Measurements from ENCODE around the gene HUS1. TPM values are rescaled to one million over a fixed set of nuclear protein-coding genes. Genes with fewer than 3 reads are reported as not detected.

HUS1 gene
- total and polyA plus RNA-seq, 2 of the 8 experiments (the other 6 are each of a cell fraction or from before 2014, with no cell fraction given): 15.0 to 33.0 TPM

- TF ChIP-seq E2F6 (IDR thresholded peaks at IDR 0.05) (no peak), BCL11A (IDR thresholded peaks at IDR 0.05; ENCODE audit: low read depth in 2 of 2, low read length in 2 of 2) (no peak), CHD2 (IDR thresholded peaks at IDR 0.05; ENCODE audit: low read length) (no peak), SUZ12 (IDR thresholded peaks at IDR 0.05; ENCODE audit: low read length) (no peak)
Measured at GRCh38 chr7:47949703-47950102, 29.7 kb downstream of the HUS1 start (continued).
